ENCODE results near the gene SLC28A3. TPM values are rescaled to one million over a fixed set of nuclear protein-coding genes. Genes with fewer than 3 reads are reported as not detected.

The SLC28A3 gene
- total and polyA plus RNA-seq, 10 of the 15 experiments (the other 5 are each of a cell fraction or from before 2014, with no cell fraction given) = 0.03 to 0.39 (median 0.07) TPM; not detected in 2

GRCh38 chr9:84277646-84278045 lies 62.9 kb downstream of the SLC28A3 start:
- BruUV-seq (replicated peaks) = no TSS peak
- SMC1A ChIA-PET (ENCODE audit: uncharacterized antibody, unreplicated experiment) = interaction anchor here (1.4 to 2.8 kb wide), 4 partner anchors 9 to 24 kb away, joined by 3 to 8 read pairs (median 6); no protein-coding TSS in a partner anchor
- H4K20me1 ChIP-seq (ENCODE audit: control insufficient read depth, insufficient read depth) = no peaks in the 10 kb centered on the region
- RAD21 ChIA-PET (ENCODE audit: unreplicated experiment) = no interaction called here
- H3K27ac ChIP-seq (ENCODE audit: control insufficient read depth, insufficient read depth) = no peak overlapping the region
- H3K4me3 ChIP-seq = no peak overlapping the region
- H3K9ac ChIP-seq (ENCODE audit: control insufficient read depth, insufficient read depth, low read length) = no peak overlapping the region
- no peak for FAIRE-seq
- WGBS (ENCODE audit: insufficient coverage, insufficient replicate concordance, low lambda C conversion rate, missing lambda C conversion rate) = 53% methylated on average over 3 of the region's 3 CpGs
- intact Hi-C loops (cut with micrococcal nuclease; ENCODE audit: unreplicated experiment) (no loop called here), in situ Hi-C loops (cut with MboI) (no loop called here)
- CTCF ChIA-PET = interaction anchor here (0.7 to 1.5 kb wide), 4 partner anchors 17 to 40 kb away, joined by 3 to 4 read pairs (median 4); no protein-coding TSS in a partner anchor
- H3K4me1 ChIP-seq (ENCODE audit: control insufficient read depth, insufficient read depth, low read length) = no peaks in the 10 kb centered on the region
- ATAC-seq = no peak
- no peaks in the 10 kb centered on the region for H3K27me3 ChIP-seq (replicated peaks in 1 of 2; ENCODE audit: control insufficient read depth in 2 of 2, insufficient read depth in 2 of 2, low read length in 1 of 2)
- H3K79me2 ChIP-seq (ENCODE audit: control insufficient read depth, insufficient read depth, low read length) = no peaks in the 10 kb centered on the region
- no peak overlapping the region for H3K4me2 ChIP-seq (ENCODE audit: control insufficient read depth, insufficient read depth)
- DNase-seq (ENCODE audit: low read depth, low spot score) = no peak
- no peak overlapping the region for H2AFZ ChIP-seq (ENCODE audit: control insufficient read depth, low read depth, low read length)
- H3K36me3 ChIP-seq (ENCODE audit: control insufficient read depth in 2 of 2, insufficient read depth in 2 of 2, low read length in 1 of 2) = no peaks in the 10 kb centered on the region
- no peaks in the 10 kb centered on the region for H3K9me3 ChIP-seq (replicated peaks; ENCODE audit: control insufficient read depth, insufficient read depth, low read length)
- POLR2A ChIA-PET = no interaction called here
- TF ChIP-seq HCFC1 (IDR thresholded peaks at IDR 0.05; ENCODE audit: low read length) = no peak
- no peak for TF ChIP-seq RUNX3 (IDR thresholded peaks at IDR 0.05; ENCODE audit: low read length)
- TF ChIP-seq, protein P1, sequence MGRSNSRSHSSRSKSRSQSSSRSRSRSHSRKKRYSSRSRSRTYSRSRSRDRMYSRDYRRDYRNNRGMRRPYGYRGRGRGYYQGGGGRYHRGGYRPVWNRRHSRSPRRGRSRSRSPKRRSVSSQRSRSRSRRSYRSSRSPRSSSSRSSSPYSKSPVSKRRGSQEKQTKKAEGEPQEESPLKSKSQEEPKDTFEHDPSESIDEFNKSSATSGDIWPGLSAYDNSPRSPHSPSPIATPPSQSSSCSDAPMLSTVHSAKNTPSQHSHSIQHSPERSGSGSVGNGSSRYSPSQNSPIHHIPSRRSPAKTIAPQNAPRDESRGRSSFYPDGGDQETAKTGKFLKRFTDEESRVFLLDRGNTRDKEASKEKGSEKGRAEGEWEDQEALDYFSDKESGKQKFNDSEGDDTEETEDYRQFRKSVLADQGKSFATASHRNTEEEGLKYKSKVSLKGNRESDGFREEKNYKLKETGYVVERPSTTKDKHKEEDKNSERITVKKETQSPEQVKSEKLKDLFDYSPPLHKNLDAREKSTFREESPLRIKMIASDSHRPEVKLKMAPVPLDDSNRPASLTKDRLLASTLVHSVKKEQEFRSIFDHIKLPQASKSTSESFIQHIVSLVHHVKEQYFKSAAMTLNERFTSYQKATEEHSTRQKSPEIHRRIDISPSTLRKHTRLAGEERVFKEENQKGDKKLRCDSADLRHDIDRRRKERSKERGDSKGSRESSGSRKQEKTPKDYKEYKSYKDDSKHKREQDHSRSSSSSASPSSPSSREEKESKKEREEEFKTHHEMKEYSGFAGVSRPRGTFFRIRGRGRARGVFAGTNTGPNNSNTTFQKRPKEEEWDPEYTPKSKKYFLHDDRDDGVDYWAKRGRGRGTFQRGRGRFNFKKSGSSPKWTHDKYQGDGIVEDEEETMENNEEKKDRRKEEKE (IDR thresholded peaks at IDR 0.05) = no peak
- no peak for TF ChIP-seq ESRRA (IDR thresholded peaks at IDR 0.05; ENCODE audit: low read length)
- TF ChIP-seq RAD21 (IDR thresholded peaks at IDR 0.05; ENCODE audit: insufficient read depth, low read depth, low read length) = no peak
- TF ChIP-seq GABPA (IDR thresholded peaks at IDR 0.05; ENCODE audit: low read depth) = no peak
- TF ChIP-seq RELA (IDR thresholded peaks at IDR 0.05; ENCODE audit: borderline replicate concordance, partially characterized antibody) = no peak
- TF ChIP-seq CBX3 (IDR thresholded peaks at IDR 0.05; ENCODE audit: borderline replicate concordance, low read depth) = no peak
- no peak for TF ChIP-seq PAX5 (IDR thresholded peaks at IDR 0.05; ENCODE audit: borderline replicate concordance, low read depth, low read length)
- no peak for TF ChIP-seq ELK1 (IDR thresholded peaks at IDR 0.05; ENCODE audit: low read depth, low read length)
- TF ChIP-seq ZNF622 (IDR thresholded peaks at IDR 0.05) = no peak
- TF ChIP-seq, protein P2, sequence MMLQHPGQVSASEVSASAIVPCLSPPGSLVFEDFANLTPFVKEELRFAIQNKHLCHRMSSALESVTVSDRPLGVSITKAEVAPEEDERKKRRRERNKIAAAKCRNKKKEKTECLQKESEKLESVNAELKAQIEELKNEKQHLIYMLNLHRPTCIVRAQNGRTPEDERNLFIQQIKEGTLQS (IDR thresholded peaks at IDR 0.05; ENCODE audit: borderline replicate concordance, extremely low read depth, low read depth, low read length) = no peak
- TF ChIP-seq SRF (IDR thresholded peaks at IDR 0.05; ENCODE audit: low read depth in 2 of 2, low read length in 2 of 2) = no peak
- TF ChIP-seq, protein P3, sequence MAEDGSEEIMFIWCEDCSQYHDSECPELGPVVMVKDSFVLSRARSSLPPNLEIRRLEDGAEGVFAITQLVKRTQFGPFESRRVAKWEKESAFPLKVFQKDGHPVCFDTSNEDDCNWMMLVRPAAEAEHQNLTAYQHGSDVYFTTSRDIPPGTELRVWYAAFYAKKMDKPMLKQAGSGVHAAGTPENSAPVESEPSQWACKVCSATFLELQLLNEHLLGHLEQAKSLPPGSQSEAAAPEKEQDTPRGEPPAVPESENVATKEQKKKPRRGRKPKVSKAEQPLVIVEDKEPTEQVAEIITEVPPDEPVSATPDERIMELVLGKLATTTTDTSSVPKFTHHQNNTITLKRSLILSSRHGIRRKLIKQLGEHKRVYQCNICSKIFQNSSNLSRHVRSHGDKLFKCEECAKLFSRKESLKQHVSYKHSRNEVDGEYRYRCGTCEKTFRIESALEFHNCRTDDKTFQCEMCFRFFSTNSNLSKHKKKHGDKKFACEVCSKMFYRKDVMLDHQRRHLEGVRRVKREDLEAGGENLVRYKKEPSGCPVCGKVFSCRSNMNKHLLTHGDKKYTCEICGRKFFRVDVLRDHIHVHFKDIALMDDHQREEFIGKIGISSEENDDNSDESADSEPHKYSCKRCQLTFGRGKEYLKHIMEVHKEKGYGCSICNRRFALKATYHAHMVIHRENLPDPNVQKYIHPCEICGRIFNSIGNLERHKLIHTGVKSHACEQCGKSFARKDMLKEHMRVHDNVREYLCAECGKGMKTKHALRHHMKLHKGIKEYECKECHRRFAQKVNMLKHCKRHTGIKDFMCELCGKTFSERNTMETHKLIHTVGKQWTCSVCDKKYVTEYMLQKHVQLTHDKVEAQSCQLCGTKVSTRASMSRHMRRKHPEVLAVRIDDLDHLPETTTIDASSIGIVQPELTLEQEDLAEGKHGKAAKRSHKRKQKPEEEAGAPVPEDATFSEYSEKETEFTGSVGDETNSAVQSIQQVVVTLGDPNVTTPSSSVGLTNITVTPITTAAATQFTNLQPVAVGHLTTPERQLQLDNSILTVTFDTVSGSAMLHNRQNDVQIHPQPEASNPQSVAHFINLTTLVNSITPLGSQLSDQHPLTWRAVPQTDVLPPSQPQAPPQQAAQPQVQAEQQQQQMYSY (CRISPR knock-in tag; IDR thresholded peaks at IDR 0.05) = no peak
- no peak for TF ChIP-seq PML (IDR thresholded peaks at IDR 0.05; ENCODE audit: low read length)
- no peak for TF ChIP-seq SPI1 (IDR thresholded peaks at IDR 0.05; ENCODE audit: borderline replicate concordance, insufficient read depth, low read depth, low read length)

All from GM12878 (cell line).